A673 (cell line): ENCODE measurements around the gene SLC5A2.

Source experiments
- EZH2 ChIP-seq: fragments of 200-600 bp; sonication (generic); IDR thresholded peaks from 2 replicates; pipeline ENCODE4 v1.6.1; 2017; ENCODE audit warnings: borderline replicate concordance, low read depth, mild to moderate bottlenecking, mixed read lengths, antibody characterized with exemption, low read length; ENCODE audit not compliant: poor library complexity, severe bottlenecking
- TF ChIP-seq, protein P1 (sequence below): fragments of 300-800, 200-600 bp; sonication (generic); conservative IDR thresholded peaks from 2 replicates; pipeline ENCODE4 v1.5.1; 2017; ENCODE audit warnings: low read depth, mild to moderate bottlenecking, antibody characterized with exemption, low read length, moderate library complexity, mixed read lengths

DNA sequence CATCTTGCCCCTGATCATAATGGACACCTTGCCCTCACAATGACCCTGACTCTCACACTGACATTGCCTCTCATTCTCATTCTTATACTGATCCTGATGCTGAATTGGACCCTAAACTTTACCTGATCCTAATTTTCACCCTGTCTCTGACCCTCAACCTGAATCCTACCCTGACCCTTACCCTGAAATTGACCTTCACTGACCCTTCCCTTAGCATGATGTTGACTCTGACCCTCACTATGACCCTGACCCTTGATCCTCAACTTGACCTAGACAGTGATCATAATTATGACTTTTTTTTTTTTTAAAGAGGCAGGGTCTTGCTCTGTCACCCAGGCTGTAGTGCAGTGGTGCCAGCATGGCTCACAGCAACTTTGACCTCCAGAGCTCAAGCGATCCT, 48.2 kb downstream of the SLC5A2 start:
- TF ChIP-seq, protein P1, sequence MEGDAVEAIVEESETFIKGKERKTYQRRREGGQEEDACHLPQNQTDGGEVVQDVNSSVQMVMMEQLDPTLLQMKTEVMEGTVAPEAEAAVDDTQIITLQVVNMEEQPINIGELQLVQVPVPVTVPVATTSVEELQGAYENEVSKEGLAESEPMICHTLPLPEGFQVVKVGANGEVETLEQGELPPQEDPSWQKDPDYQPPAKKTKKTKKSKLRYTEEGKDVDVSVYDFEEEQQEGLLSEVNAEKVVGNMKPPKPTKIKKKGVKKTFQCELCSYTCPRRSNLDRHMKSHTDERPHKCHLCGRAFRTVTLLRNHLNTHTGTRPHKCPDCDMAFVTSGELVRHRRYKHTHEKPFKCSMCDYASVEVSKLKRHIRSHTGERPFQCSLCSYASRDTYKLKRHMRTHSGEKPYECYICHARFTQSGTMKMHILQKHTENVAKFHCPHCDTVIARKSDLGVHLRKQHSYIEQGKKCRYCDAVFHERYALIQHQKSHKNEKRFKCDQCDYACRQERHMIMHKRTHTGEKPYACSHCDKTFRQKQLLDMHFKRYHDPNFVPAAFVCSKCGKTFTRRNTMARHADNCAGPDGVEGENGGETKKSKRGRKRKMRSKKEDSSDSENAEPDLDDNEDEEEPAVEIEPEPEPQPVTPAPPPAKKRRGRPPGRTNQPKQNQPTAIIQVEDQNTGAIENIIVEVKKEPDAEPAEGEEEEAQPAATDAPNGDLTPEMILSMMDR = no peak
- no peak for TF ChIP-seq EZH2
